ENCODE results near the gene HOXA3.

Gene HOXA3

GRCh38 chr7:27194686-27195379 lies 42.5 kb upstream of the HOXA3 start:
- H3K36me3 ChIP-seq (ENCODE audit: control insufficient read depth in 1 of 2, insufficient read depth in 2 of 2, low read length in 2 of 2): no peaks in the 10 kb centered on the region
- H3K27ac ChIP-seq (ENCODE audit: low read length): no peak overlapping the region
- no peaks in the 10 kb centered on the region for H3K9me3 ChIP-seq (ENCODE audit: control insufficient read depth in 1 of 2, low read length in 2 of 2)
- H3K27me3 ChIP-seq (ENCODE audit: low read depth, low read length): peaks cover 85% of the 10 kb centered on the region
- H3K4me1 ChIP-seq (ENCODE audit: control insufficient read depth in 1 of 2, insufficient read depth in 2 of 2, low read length in 2 of 2): peaks cover 0 to 28% of the 10 kb centered on the region in 2 donors
- H3K4me3 ChIP-seq (ENCODE audit: low read depth in 1 of 2, low read length in 2 of 2): no peak overlapping the region

- Histone ChIP-seq H3K9me3 (ENCODE audit: control insufficient read depth in 1 of 2, low read length in 2 of 2) (no peaks in the 10 kb centered on the region), H3K4me1 (ENCODE audit: control insufficient read depth in 1 of 2, insufficient read depth in 2 of 2, low read length in 2 of 2) (peaks cover 0 to 25% of the 10 kb centered on the region in 2 donors), H3K4me3 (ENCODE audit: low read depth in 1 of 2, low read length in 2 of 2) (no peak overlapping the region), H3K27ac (ENCODE audit: low read length) (no peak overlapping the region), H3K36me3 (ENCODE audit: control insufficient read depth in 1 of 2, insufficient read depth in 2 of 2, low read length in 2 of 2) (no peaks in the 10 kb centered on the region), H3K27me3 (ENCODE audit: low read depth, low read length) (peaks cover 90% of the 10 kb centered on the region)
These were observed 41.6 kb upstream of the HOXA3 start for GRCh38 chr7:27194002-27194352.

GRCh38 chr7:27193335-27194001 lies 41.1 kb upstream of the HOXA3 start:
- peaks cover 90% of the 10 kb centered on the region for H3K27me3 ChIP-seq (ENCODE audit: low read depth, low read length)
- H3K4me1 ChIP-seq (ENCODE audit: control insufficient read depth in 1 of 2, insufficient read depth in 2 of 2, low read length in 2 of 2): peaks cover 0 to 24% of the 10 kb centered on the region in 2 donors
- no peak overlapping the region for H3K27ac ChIP-seq (ENCODE audit: low read length)
- no peaks in the 10 kb centered on the region for H3K9me3 ChIP-seq (ENCODE audit: control insufficient read depth in 1 of 2, low read length in 2 of 2)
- H3K4me3 ChIP-seq (ENCODE audit: low read depth in 1 of 2, low read length in 2 of 2): peak overlapping the region in 1 of 2 donors; percentile 43
- H3K36me3 ChIP-seq (ENCODE audit: control insufficient read depth in 1 of 2, insufficient read depth in 2 of 2, low read length in 2 of 2): no peaks in the 10 kb centered on the region

GRCh38 chr7:27192546-27193334 lies 40.4 kb upstream of the HOXA3 start:
- no peak overlapping the region for H3K27ac ChIP-seq (ENCODE audit: low read length)
- peaks cover 90% of the 10 kb centered on the region for H3K27me3 ChIP-seq (ENCODE audit: low read depth, low read length)
- peaks cover 0 to 28% of the 10 kb centered on the region in 2 donors for H3K4me1 ChIP-seq (ENCODE audit: control insufficient read depth in 1 of 2, insufficient read depth in 2 of 2, low read length in 2 of 2)
- no peaks in the 10 kb centered on the region for H3K9me3 ChIP-seq (ENCODE audit: control insufficient read depth in 1 of 2, low read length in 2 of 2)
- H3K4me3 ChIP-seq (ENCODE audit: low read depth in 1 of 2, low read length in 2 of 2): peak overlapping the region; percentile 3 to 43
- no peaks in the 10 kb centered on the region for H3K36me3 ChIP-seq (ENCODE audit: control insufficient read depth in 1 of 2, insufficient read depth in 2 of 2, low read length in 2 of 2)

- peaks cover 90% of the 10 kb centered on the region for H3K27me3 ChIP-seq (ENCODE audit: low read depth, low read length)
- H3K36me3 ChIP-seq (ENCODE audit: control insufficient read depth in 1 of 2, insufficient read depth in 2 of 2, low read length in 2 of 2): no peaks in the 10 kb centered on the region
- H3K4me1 ChIP-seq (ENCODE audit: control insufficient read depth in 1 of 2, insufficient read depth in 2 of 2, low read length in 2 of 2): peaks cover 0 to 30% of the 10 kb centered on the region in 2 donors
- H3K4me3 ChIP-seq (ENCODE audit: low read depth in 1 of 2, low read length in 2 of 2): peak overlapping the region in 1 of 2 donors; percentile 43
- H3K9me3 ChIP-seq (ENCODE audit: control insufficient read depth in 1 of 2, low read length in 2 of 2): peaks cover 0 to 3% of the 10 kb centered on the region in 2 donors
- no peak overlapping the region for H3K27ac ChIP-seq (ENCODE audit: low read length)
These were observed 39.6 kb upstream of the HOXA3 start for GRCh38 chr7:27191833-27192545.

GRCh38 chr7:27191161-27191731 lies 38.9 kb upstream of the HOXA3 start:
- no peak overlapping the region for H3K4me3 ChIP-seq (ENCODE audit: low read depth in 1 of 2, low read length in 2 of 2)
- H3K27ac ChIP-seq (ENCODE audit: low read length): no peak overlapping the region
- peaks cover 0 to 4% of the 10 kb centered on the region in 2 donors for H3K9me3 ChIP-seq (ENCODE audit: control insufficient read depth in 1 of 2, low read length in 2 of 2)
- H3K27me3 ChIP-seq (ENCODE audit: low read depth, low read length): peaks cover 90% of the 10 kb centered on the region
- H3K4me1 ChIP-seq (ENCODE audit: control insufficient read depth in 1 of 2, insufficient read depth in 2 of 2, low read length in 2 of 2): peaks cover 0 to 30% of the 10 kb centered on the region in 2 donors
- H3K36me3 ChIP-seq (ENCODE audit: control insufficient read depth in 1 of 2, insufficient read depth in 2 of 2, low read length in 2 of 2): no peaks in the 10 kb centered on the region

GRCh38 chr7:27189997-27190748 lies 37.8 kb upstream of the HOXA3 start:
- no peak overlapping the region for H3K27ac ChIP-seq (ENCODE audit: low read length)
- H3K27me3 ChIP-seq (ENCODE audit: low read depth, low read length): peaks cover 95% of the 10 kb centered on the region
- H3K4me3 ChIP-seq (ENCODE audit: low read depth in 1 of 2, low read length in 2 of 2): no peak overlapping the region
- H3K36me3 ChIP-seq (ENCODE audit: control insufficient read depth in 1 of 2, insufficient read depth in 2 of 2, low read length in 2 of 2): no peaks in the 10 kb centered on the region
- H3K9me3 ChIP-seq (ENCODE audit: control insufficient read depth in 1 of 2, low read length in 2 of 2): peaks cover 0 to 8% of the 10 kb centered on the region in 2 donors
- H3K4me1 ChIP-seq (ENCODE audit: control insufficient read depth in 1 of 2, insufficient read depth in 2 of 2, low read length in 2 of 2): peaks cover 0 to 33% of the 10 kb centered on the region in 2 donors

- H3K27me3 ChIP-seq (ENCODE audit: low read depth, low read length): peaks cover 94% of the 10 kb centered on the region
- H3K27ac ChIP-seq (ENCODE audit: low read length): no peak overlapping the region
- H3K4me3 ChIP-seq (ENCODE audit: low read depth in 1 of 2, low read length in 2 of 2): no peak overlapping the region
- H3K36me3 ChIP-seq (ENCODE audit: control insufficient read depth in 1 of 2, insufficient read depth in 2 of 2, low read length in 2 of 2): no peaks in the 10 kb centered on the region
- peaks cover 0 to 8% of the 10 kb centered on the region in 2 donors for H3K9me3 ChIP-seq (ENCODE audit: control insufficient read depth in 1 of 2, low read length in 2 of 2)
- H3K4me1 ChIP-seq (ENCODE audit: control insufficient read depth in 1 of 2, insufficient read depth in 2 of 2, low read length in 2 of 2): peaks cover 0 to 41% of the 10 kb centered on the region in 2 donors
These were observed 37.1 kb upstream of the HOXA3 start for GRCh38 chr7:27189295-27189996.

GRCh38 chr7:27188386-27189294 lies 36.3 kb upstream of the HOXA3 start:
- H3K36me3 ChIP-seq (ENCODE audit: control insufficient read depth in 1 of 2, insufficient read depth in 2 of 2, low read length in 2 of 2): no peaks in the 10 kb centered on the region
- H3K4me3 ChIP-seq (ENCODE audit: low read depth in 1 of 2, low read length in 2 of 2): peak overlapping the region in 1 of 2 donors; percentile 33
- H3K27me3 ChIP-seq (ENCODE audit: low read depth, low read length): peaks cover 92% of the 10 kb centered on the region
- peaks cover 0 to 8% of the 10 kb centered on the region in 2 donors for H3K9me3 ChIP-seq (ENCODE audit: control insufficient read depth in 1 of 2, low read length in 2 of 2)
- no peak overlapping the region for H3K27ac ChIP-seq (ENCODE audit: low read length)
- H3K4me1 ChIP-seq (ENCODE audit: control insufficient read depth in 1 of 2, insufficient read depth in 2 of 2, low read length in 2 of 2): peaks cover 0 to 48% of the 10 kb centered on the region in 2 donors
